Measurements from ENCODE around the gene ACP6. TPM values are rescaled to one million over a fixed set of nuclear protein-coding genes. Genes with fewer than 3 reads are reported as not detected.

Gene ACP6
- total and polyA plus RNA-seq, 2 of the 13 experiments (the other 11 are each of a cell fraction or from before 2014, with no cell fraction given): 18.1 to 33.7 TPM

DNA sequence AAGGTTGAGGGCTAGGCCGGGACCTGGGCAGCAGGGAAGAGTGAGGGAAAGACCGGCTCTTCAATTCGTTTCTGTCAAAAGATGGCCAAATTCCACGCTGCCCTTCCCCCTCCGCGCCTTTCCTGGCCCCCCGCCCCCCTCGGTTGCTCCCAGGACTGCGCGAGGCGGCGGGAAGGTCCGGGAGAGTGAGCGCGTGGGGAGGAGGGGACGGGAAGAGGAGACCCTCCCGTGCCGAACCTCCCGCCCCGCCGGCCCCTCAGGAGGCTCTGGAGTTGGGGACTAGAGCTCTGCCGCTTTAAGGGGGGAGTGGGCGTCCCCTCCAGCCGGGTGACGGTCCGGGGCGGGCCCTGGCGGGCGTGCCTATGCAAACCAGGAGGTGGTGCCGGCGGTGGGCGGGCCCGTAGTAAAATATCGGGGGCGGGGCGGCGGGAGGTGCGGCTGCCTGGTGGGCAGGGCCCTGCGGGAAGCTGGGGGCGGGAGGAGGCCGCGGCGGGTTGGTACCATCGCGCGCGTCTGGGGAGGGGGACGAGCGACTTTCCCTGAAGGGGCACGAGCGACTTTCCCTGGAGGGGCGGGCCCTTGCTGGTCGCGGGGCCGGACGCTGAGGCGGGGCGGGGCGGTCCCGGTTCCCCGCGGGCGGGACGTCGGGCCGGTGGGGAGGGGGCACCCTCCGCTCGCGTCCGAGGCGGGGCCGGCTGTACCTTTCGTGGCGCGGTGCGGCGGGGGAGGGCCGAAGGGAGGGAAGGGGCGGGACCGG is 70.8 kb downstream of the ACP6 start (continued):
- TF ChIP-seq ARID4A (CRISPR knock-in tag; IDR thresholded peaks at IDR 0.05; ENCODE audit: borderline replicate concordance) (peak; percentile 70; the same call in 1 of the 2 replicates), RBFOX2 (IDR thresholded peaks at IDR 0.05; ENCODE audit: low read depth, low read length) (peak; percentile 70), KDM4B (CRISPR knock-in tag; IDR thresholded peaks at IDR 0.05) (no peak), ZFP36 (IDR thresholded peaks at IDR 0.05; ENCODE audit: borderline replicate concordance, low read depth, low read length, partially characterized antibody) (no peak), ZSCAN20 (CRISPR knock-in tag; IDR thresholded peaks at IDR 0.05; ENCODE audit: borderline replicate concordance) (no peak), KDM2A (CRISPR knock-in tag; IDR thresholded peaks at IDR 0.05; ENCODE audit: borderline replicate concordance, low read depth) (peak; percentile 30), SRSF1 (optimal IDR thresholded peaks at IDR 0.05; ENCODE audit: low read depth, low read length) (peak; percentile 74), SALL2 (CRISPR knock-in tag; IDR thresholded peaks at IDR 0.05) (peak; percentile 33; the same call in 1 of the 2 replicates), POLR2AphosphoS5 (IDR thresholded peaks at IDR 0.05; ENCODE audit: low read depth, low read length) (peak; percentile 55), KLF16 (CRISPR knock-in tag; IDR thresholded peaks at IDR 0.05) (peak in 1 of 2 experiments; percentile 16; a peak in 1 of 4 replicates)
- TF ChIP-seq, protein P1, sequence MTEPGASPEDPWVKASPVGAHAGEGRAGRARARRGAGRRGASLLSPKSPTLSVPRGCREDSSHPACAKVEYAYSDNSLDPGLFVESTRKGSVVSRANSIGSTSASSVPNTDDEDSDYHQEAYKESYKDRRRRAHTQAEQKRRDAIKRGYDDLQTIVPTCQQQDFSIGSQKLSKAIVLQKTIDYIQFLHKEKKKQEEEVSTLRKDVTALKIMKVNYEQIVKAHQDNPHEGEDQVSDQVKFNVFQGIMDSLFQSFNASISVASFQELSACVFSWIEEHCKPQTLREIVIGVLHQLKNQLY (CRISPR knock-in tag; IDR thresholded peaks at IDR 0.05): no peak
- TF ChIP-seq, protein P2, sequence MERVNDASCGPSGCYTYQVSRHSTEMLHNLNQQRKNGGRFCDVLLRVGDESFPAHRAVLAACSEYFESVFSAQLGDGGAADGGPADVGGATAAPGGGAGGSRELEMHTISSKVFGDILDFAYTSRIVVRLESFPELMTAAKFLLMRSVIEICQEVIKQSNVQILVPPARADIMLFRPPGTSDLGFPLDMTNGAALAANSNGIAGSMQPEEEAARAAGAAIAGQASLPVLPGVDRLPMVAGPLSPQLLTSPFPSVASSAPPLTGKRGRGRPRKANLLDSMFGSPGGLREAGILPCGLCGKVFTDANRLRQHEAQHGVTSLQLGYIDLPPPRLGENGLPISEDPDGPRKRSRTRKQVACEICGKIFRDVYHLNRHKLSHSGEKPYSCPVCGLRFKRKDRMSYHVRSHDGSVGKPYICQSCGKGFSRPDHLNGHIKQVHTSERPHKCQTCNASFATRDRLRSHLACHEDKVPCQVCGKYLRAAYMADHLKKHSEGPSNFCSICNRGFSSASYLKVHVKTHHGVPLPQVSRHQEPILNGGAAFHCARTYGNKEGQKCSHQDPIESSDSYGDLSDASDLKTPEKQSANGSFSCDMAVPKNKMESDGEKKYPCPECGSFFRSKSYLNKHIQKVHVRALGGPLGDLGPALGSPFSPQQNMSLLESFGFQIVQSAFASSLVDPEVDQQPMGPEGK (CRISPR knock-in tag; IDR thresholded peaks at IDR 0.05): peak; percentile 42; the same call in 1 of the 2 replicates
